Mucosa of rectum (tissue), 2 donors: ENCODE measurements around the gene UBE2QL1.

Experiments
- H3K27ac ChIP-seq, 2 donors: one replicate each; pipeline ENCODE4 v1.7.0; 2013; ENCODE audit warnings: inconsistent platforms in 2 of 2, low read depth in 2 of 2, low read length in 2 of 2
- H3K27me3 ChIP-seq, 2 donors: one replicate each; pipeline ENCODE4 v1.7.0; 2013; ENCODE audit warnings: low read length in 2 of 2; ENCODE audit not compliant: control insufficient read depth in 2 of 2, insufficient read depth in 2 of 2
- H3K36me3 ChIP-seq, 2 donors: one replicate each; pipeline ENCODE4 v1.7.0; 2013; ENCODE audit warnings: low read length in 2 of 2; ENCODE audit not compliant: control insufficient read depth in 2 of 2, insufficient read depth in 2 of 2
- H3K4me1 ChIP-seq, 2 donors: one replicate each; pipeline ENCODE4 v1.7.0; 2013; ENCODE audit warnings: low read length in 2 of 2, mild to moderate bottlenecking in 1 of 2; ENCODE audit not compliant: control insufficient read depth in 2 of 2, insufficient read depth in 2 of 2
- H3K4me3 ChIP-seq, 2 donors: one replicate each; pipeline ENCODE4 v1.7.0; 2013; ENCODE audit warnings: low read length in 2 of 2
- H3K9ac ChIP-seq, 2 donors: one replicate each; pipeline ENCODE4 v1.7.0; 2013; ENCODE audit warnings: low read length in 2 of 2, low read depth in 1 of 2, mild to moderate bottlenecking in 1 of 2
- H3K9me3 ChIP-seq, 2 donors: one replicate each; pipeline ENCODE4 v1.7.0; 2013; ENCODE audit warnings: low read length in 2 of 2; ENCODE audit not compliant: control insufficient read depth in 2 of 2
- donor health status: healthy.
- donor health status: Normal muscosa, but diverticular disease.

UBE2QL1 gene

DNA sequence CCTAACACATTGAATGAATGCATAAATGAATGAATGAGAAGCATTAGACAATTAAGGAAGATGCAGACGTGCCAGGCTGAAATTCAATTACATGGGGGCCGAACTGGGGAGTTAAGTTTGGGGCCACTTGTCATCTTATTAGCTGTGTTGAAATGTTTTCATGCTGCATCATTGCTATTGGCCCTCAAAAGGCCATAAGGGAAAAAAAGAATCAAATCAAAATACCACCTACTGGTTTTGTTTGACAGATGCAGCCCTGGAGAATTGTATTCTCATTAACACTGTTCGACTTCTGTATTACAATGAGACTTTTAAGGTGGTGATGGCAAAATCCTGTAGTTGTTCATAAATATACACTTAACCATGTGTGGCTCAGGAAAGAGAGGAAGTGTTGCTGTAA is 38.4 kb downstream of the UBE2QL1 start:
- Histone ChIP-seq H3K4me3 (no peak overlapping the region), H3K27ac (no peak overlapping the region), H3K4me1 (no peaks in the 10 kb centered on the region), H3K9me3 (no peaks in the 10 kb centered on the region), H3K36me3 (no peaks in the 10 kb centered on the region), H3K9ac (no peak overlapping the region), H3K27me3 (no peaks in the 10 kb centered on the region)

DNA sequence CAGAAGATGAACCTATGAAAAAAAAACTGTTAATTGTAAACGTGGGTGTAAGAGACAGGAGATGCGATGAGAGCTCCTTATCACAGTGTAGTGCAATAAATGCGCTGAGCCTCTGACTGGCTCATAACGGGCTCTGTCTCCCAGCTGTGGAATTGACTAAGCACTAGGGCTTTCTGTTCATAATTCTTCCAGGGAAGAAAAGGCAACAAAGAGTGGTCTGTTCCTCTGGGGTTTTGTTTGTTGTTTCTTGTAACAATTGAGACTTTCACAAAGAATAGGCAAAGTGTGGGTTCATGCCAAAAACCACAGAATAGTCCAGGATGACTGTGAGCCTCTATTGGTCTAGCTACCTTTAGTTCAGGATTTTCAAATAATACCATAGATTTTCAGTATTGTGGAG is 39.4 kb downstream of the UBE2QL1 start:
- Histone ChIP-seq H3K4me3 (no peak overlapping the region), H3K27ac (no peak overlapping the region), H3K27me3 (no peaks in the 10 kb centered on the region), H3K9me3 (no peaks in the 10 kb centered on the region), H3K9ac (no peak overlapping the region), H3K36me3 (no peaks in the 10 kb centered on the region), H3K4me1 (no peaks in the 10 kb centered on the region)

DNA sequence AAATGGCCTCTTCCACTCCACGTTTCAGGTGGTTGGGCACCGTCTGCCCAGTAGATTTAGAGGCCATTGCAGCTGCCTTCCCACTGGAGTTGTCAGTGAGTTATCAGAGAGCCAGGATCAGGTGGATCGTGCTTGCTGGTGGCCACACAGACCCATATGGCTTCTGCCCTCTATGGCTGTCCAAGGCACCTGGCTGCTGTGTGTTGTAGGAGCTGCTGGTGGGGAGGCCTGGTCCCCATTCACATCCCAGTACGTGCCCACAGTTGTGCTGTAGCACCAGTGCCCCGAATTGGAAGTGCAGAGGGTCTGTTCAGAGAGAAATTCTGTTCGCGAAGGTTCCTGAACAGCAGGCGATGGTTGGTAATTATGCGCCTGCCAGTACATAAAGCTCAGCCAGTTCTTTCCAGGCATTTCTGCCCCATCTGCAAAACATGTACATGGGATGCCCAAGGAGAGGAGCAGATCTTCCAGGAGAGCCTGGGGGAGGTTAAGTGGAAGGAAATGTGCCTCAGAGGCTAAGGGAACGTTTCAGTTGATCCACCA is 41.1 kb downstream of the UBE2QL1 start:
- H3K27me3 ChIP-seq: no peaks in the 10 kb centered on the region
- H3K9ac ChIP-seq: no peak overlapping the region
- no peak overlapping the region for H3K4me3 ChIP-seq
- no peaks in the 10 kb centered on the region for H3K9me3 ChIP-seq
- no peak overlapping the region for H3K27ac ChIP-seq
- H3K4me1 ChIP-seq: no peaks in the 10 kb centered on the region
- no peaks in the 10 kb centered on the region for H3K36me3 ChIP-seq

DNA sequence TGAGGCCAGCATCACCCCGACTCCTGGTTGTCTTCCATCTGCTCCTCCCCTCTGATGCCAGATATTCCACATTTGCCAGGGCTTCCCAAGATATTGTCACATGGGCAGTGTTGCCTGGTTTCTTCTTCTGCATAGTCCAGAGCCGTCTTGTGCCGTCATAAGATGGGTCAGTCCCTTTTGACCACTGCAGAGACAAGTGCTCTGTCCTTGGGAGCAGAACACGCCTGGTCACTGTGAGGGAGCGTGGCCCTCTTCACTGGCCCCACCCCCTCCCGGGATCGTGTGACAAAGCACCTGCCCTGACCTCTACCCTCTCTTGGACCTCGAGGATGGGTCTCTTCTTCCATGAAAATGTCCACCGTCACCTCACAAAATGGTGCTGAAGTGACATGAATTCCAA is 41.6 kb downstream of the UBE2QL1 start:
- Histone ChIP-seq H3K36me3 (no peaks in the 10 kb centered on the region), H3K4me1 (no peaks in the 10 kb centered on the region), H3K27me3 (no peaks in the 10 kb centered on the region), H3K4me3 (no peak overlapping the region), H3K27ac (no peak overlapping the region), H3K9me3 (no peaks in the 10 kb centered on the region), H3K9ac (no peak overlapping the region)

DNA sequence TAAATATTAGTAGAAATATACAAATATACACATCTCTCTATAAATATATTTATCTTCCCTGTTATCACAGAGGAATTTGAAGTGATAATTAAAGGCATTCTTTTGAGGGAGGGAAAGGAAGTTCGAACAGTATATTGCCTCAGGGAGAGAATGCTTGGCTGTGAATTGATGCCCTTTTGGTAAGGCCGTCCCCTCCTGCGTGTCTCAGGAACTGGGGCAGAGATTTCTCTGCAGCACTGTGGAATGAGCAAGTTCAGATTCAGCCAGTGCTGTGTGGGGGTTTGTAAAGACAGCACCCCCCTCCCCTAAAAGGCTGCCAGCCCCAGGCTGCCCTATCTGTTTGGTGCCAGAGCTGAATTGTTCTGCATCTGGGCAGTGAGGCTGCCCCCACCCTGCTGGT is 42.0 kb downstream of the UBE2QL1 start:
- no peaks in the 10 kb centered on the region for H3K4me1 ChIP-seq
- no peak overlapping the region for H3K9ac ChIP-seq
- no peak overlapping the region for H3K27ac ChIP-seq
- H3K9me3 ChIP-seq: no peaks in the 10 kb centered on the region
- H3K4me3 ChIP-seq: no peak overlapping the region
- H3K27me3 ChIP-seq: no peaks in the 10 kb centered on the region
- H3K36me3 ChIP-seq: no peaks in the 10 kb centered on the region

DNA sequence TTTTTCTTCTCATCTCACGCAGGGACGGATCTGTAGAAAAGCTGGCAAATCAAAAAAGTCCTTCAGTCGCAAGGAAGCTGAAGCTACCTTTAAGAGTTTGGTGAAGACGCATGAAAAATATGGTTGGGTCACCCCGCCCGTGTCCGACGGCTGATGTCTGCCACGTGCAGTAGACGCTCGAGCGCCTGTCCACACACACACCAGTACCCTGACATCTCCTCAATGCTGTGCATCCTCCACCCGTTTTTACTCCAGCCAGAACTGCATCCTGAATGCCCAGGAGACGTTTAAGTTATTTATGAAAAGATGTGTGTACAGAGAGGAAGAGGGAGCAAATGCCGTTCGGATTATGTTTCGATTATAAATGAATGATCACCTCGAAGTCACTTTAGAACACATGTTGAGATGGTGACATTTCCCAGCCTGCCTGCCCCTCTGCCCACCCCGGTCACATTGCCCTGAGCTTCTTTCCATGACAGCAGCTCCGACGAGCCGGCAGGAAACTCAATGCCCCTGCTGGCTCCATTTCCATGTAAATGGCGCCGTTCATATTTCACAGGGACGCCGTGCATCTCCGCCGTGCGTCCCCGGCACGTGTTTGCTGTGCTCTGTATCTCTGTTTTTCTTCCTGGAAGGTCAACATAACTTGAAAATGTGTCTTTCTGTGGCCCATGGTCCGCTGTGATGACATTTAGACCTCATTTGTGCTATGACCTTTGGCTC is 42.7 kb downstream of the UBE2QL1 start:
- Histone ChIP-seq H3K27me3 (no peaks in the 10 kb centered on the region), H3K27ac (no peak overlapping the region), H3K36me3 (no peaks in the 10 kb centered on the region)

DNA sequence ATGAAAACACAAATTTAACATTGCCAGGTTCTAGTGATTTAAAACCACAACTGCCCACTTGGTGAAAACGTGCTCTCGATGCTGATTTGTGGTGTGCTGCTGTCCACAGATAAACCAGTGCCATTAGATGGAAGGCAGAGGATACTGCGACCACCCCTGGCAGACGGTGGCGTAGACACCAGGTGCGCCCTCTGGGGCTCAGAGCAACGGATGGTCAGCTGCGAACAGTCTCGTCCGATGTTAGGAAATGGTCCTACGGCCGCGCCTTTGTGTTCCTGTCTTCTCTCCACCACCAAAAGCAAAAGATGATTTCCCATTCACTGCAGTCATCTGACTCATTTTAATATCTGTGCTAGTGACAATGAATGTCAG is 43.2 kb downstream of the UBE2QL1 start:
- Histone ChIP-seq H3K36me3 (no peaks in the 10 kb centered on the region), H3K27ac (no peak overlapping the region), H3K4me1 (no peaks in the 10 kb centered on the region), H3K9me3 (no peaks in the 10 kb centered on the region), H3K27me3 (no peaks in the 10 kb centered on the region), H3K4me3 (no peak overlapping the region), H3K9ac (no peak overlapping the region)

More for the DNA sequence above, 42.7 kb downstream of the UBE2QL1 start:
- H3K4me1 ChIP-seq: no peaks in the 10 kb centered on the region
- no peaks in the 10 kb centered on the region for H3K9me3 ChIP-seq
- no peak overlapping the region for H3K4me3 ChIP-seq
- H3K9ac ChIP-seq: no peak overlapping the region

DNA sequence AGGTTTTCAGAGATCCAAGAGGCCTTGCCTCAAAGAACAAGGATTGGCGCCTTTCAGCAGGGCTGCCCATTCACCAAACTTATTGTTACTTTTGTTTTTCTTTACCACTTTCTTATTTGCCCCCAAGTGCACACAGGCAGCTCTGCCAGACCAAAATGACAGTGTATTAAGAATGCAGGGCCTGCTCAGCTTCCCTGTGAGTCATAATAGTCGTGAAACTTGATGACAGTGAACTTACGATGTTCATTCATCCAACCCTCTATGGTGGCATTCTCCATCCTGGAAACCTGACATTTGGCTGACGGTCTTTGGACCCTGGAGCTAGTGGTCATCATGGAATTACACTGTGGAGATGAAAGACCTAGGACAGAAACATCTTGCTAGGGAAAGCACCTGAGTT is 44.3 kb downstream of the UBE2QL1 start:
- H3K27me3 ChIP-seq: no peaks in the 10 kb centered on the region

DNA sequence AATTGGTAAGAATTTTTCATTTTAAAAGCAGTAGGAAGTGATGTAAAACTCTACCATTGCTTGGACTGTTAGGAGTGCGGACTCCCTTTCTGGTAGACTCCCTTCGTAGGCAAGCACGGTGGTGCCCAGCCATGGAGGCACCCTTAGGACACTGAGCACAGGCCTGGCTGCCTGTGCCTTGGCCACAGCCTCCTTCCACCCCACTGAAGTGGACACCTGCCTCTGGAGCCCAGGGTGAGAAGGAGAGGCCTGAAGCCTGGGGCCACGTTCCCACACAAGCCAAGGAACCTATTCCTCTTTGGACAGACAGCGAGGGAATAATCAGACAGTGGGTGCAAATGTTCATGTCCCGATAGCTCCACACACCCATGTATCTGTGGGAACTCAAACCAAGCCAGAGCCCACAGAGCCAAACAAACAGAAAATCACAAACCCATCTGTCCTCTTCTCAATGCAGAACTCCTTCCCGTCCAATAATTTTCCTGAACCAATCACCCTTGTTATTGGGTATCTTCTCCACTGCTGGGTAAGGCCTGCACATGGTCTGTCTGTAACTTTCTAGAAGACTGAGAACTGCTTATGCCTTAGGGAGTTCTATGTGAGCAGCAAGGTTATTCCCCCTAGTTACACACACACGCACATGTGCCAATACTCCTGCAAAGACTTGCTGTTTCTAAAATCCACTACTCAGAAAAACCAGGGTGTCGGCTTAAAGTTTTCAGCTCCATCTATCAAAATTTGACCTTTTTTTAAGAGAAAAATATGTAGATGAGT is 45.2 kb downstream of the UBE2QL1 start:
- Histone ChIP-seq H3K27ac (no peak overlapping the region), H3K9ac (no peak overlapping the region), H3K4me3 (no peak overlapping the region), H3K4me1 (no peaks in the 10 kb centered on the region), H3K36me3 (no peaks in the 10 kb centered on the region), H3K27me3 (no peaks in the 10 kb centered on the region), H3K9me3 (no peaks in the 10 kb centered on the region)

More for the DNA sequence above, 44.3 kb downstream of the UBE2QL1 start:
- H3K9me3 ChIP-seq: no peaks in the 10 kb centered on the region
- H3K27ac ChIP-seq: no peak overlapping the region
- H3K4me3 ChIP-seq: no peak overlapping the region
- no peaks in the 10 kb centered on the region for H3K36me3 ChIP-seq
- no peak overlapping the region for H3K9ac ChIP-seq
- no peaks in the 10 kb centered on the region for H3K4me1 ChIP-seq

DNA sequence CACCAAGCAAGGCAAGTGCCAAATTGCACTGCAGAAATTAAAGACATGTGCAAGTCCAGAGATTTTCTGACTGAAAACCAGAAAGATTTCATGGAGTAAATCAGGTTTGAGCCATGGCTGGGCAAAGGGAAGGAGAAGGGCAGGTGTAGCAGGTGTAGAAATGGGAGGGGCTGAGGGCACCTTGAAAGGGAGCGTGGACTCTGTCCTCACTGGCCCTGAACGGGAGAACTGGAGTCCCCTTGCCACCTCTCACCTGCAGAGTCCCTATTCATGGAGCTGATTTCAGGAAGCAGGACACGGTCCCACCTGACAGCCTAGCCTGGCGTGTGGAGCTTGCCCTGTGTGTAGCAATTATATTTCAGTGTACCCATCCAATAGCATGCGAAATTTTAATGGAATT is 46.3 kb downstream of the UBE2QL1 start:
- Histone ChIP-seq H3K4me1 (no peaks in the 10 kb centered on the region), H3K36me3 (no peaks in the 10 kb centered on the region), H3K9me3 (no peaks in the 10 kb centered on the region), H3K27ac (no peak overlapping the region), H3K4me3 (no peak overlapping the region), H3K27me3 (no peaks in the 10 kb centered on the region), H3K9ac (no peak overlapping the region)
